CD4-positive, alpha-beta memory T cell (primary cell): ENCODE data around the gene CLDND1. TPM values are rescaled to one million over a fixed set of nuclear protein-coding genes. Genes with fewer than 3 reads are reported as not detected.

Experiments
- CTCF ChIA-PET: fragments of 350-600 bp; sonication (Branson Sonifier 250); formaldehyde crosslinking; loops from one replicate; lab custom pipeline; 2021; ENCODE audit warnings: inconsistent platforms; ENCODE audit not compliant: partially characterized antibody; lab: Charles Lee
- POLR2A ChIA-PET: fragments of 350-600 bp; sonication (Branson Sonifier 250); formaldehyde crosslinking; loops from one replicate; lab custom pipeline; 2021; ENCODE audit not compliant: partially characterized antibody; lab: Charles Lee
- DNase-seq, 5 donors: peaks; one replicate each; pipeline versions ENCODE4 v3.0.0 to v3.0.0-alpha.2; 2020 to 2022; ENCODE audit warnings: mixed read lengths in 1 of 5
- H3K27ac ChIP-seq: one replicate; pipeline ENCODE4 v1.7.0; 2013; ENCODE audit warnings: low read depth, low read length
- H3K27me3 ChIP-seq: 2 replicates; pipeline ENCODE4 v1.7.0; 2013; ENCODE audit warnings: mild to moderate bottlenecking, low read length, moderate library complexity; ENCODE audit not compliant: insufficient read depth
- H3K36me3 ChIP-seq: 2 replicates; pipeline ENCODE4 v1.7.0; 2013; ENCODE audit warnings: mild to moderate bottlenecking, low read length, moderate library complexity; ENCODE audit not compliant: insufficient read depth
- H3K4me1 ChIP-seq: 2 replicates; pipeline ENCODE4 v1.7.0; 2013; ENCODE audit warnings: mild to moderate bottlenecking, low read length, moderate library complexity; ENCODE audit not compliant: insufficient read depth
- H3K4me3 ChIP-seq, 2 donors: one replicate each; pipeline ENCODE4 v1.7.0; 2013; ENCODE audit warnings: low read length in 2 of 2, mild to moderate bottlenecking in 1 of 2
- H3K9me3 ChIP-seq, 2 donors: one replicate each; pipeline ENCODE4 v1.7.0; 2013; ENCODE audit warnings: low read length in 2 of 2, control low read depth in 1 of 2; ENCODE audit not compliant: control insufficient read depth in 1 of 2
- H3K27ac Mint-ChIP-seq, 7 donors: one replicate each; pipeline ENCODE4 v1.8.0; 2020 to 2021; ENCODE audit warnings: mixed read lengths in 7 of 7, mild to moderate bottlenecking in 6 of 7, inconsistent platforms in 3 of 7, moderate library complexity in 3 of 7
- H3K27me3 Mint-ChIP-seq, 2 donors: one replicate each; pipeline ENCODE4 v1.8.0; 2020 to 2021; ENCODE audit warnings: mixed read lengths in 2 of 2
- H3K36me3 Mint-ChIP-seq, 2 donors: one replicate each; pipeline ENCODE4 v1.8.0; 2020 to 2021; ENCODE audit warnings: mixed read lengths in 2 of 2, inconsistent platforms in 1 of 2, mild to moderate bottlenecking in 1 of 2
- H3K4me1 Mint-ChIP-seq, 4 donors: one replicate each; pipeline ENCODE4 v1.8.0; 2020 to 2021; ENCODE audit warnings: mixed read lengths in 4 of 4, mild to moderate bottlenecking in 1 of 4
- H3K4me3 Mint-ChIP-seq, 8 donors: one replicate each; pipeline ENCODE4 v1.8.0; 2020 to 2021; ENCODE audit warnings: mixed read lengths in 8 of 8, mild to moderate bottlenecking in 7 of 8, moderate library complexity in 6 of 8, inconsistent platforms in 3 of 8
- H3K9me3 Mint-ChIP-seq, 8 donors: one replicate each; pipeline ENCODE4 v1.8.0; 2020 to 2021; ENCODE audit warnings: mixed read lengths in 8 of 8, mild to moderate bottlenecking in 5 of 8, inconsistent platforms in 3 of 8, moderate library complexity in 1 of 8
- intact Hi-C: fragments of 100-400 bp; cut with micrococcal nuclease; formaldehyde crosslinking; loops from one replicate; pipeline ENCODE4 v1.15.1; 2023
- polyA plus RNA-seq, 2 donors: library from polyadenylated mRNA; unstranded; fragments of 300-500 nt; fragmentation: Illumina TruSeq; gene quantifications; one replicate each; pipeline ENCODE4 v1.2.3, GENCODE V29; 2021
- total RNA-seq, 2 experiments: library from RNA; stranded (reverse); gene quantifications; one replicate each; pipeline ENCODE4 v1.2.3, GENCODE V29; 2021

The CLDND1 gene
- 100 to 1,000 TPM; 421 to 431 TPM for total RNA-seq
- 100 to 1,000 TPM; 149 to 246 TPM for polyA plus RNA-seq

GRCh38 chr3:98522544-98523281 lies at the start of gene CLDND1:
CLDND1 (minus strand) TSS chr3:98522902; CDS start chr3:98521424, 1,478 bp downstream.
- ChIA-PET POLR2A (interaction anchor here (0.7 to 28.2 kb wide), 19 partner anchors 8 to 1738 kb away, joined by 3 to 680 read pairs (median 6); partner anchors contain the start of genes CPOX, CRYBG3, GPR15 and TBC1D23), CTCF (interaction anchor here (0.7 to 5.6 kb wide), 11 partner anchors 11 to 74 kb away, joined by 3 to 46 read pairs (median 6); no protein-coding TSS in a partner anchor)
- Mint-ChIP-seq H3K4me3 (peak within 1 kb of the TSS; percentile 93 to 100 (median 98)), H3K36me3 (peaks cover 39 to 48% of the 10 kb centered on the region in 2 donors), H3K27ac (peak within 1 kb of the TSS; percentile 86 to 99 (median 97)), H3K27me3 (no peaks in the 10 kb centered on the region), H3K9me3 (peaks cover 0 to 3% (median 0%) of the 10 kb centered on the region in 8 donors), H3K4me1 (peaks cover 39 to 65% (median 52%) of the 10 kb centered on the region in 4 donors)
- Histone ChIP-seq H3K4me3 (peak within 1 kb of the TSS; percentile 85 to 88), H3K27me3 (no peaks in the 10 kb centered on the region), H3K4me1 (peaks cover 55% of the 10 kb centered on the region), H3K36me3 (peaks cover 31% of the 10 kb centered on the region), H3K27ac (peak within 1 kb of the TSS; percentile 97), H3K9me3 (no peaks in the 10 kb centered on the region)
- peak; percentile 93 to 96 (median 94) for DNase-seq
- intact Hi-C loops, result loop anchor here (1.0 to 5.0 kb wide), 9 partner anchors 8 to 1740 kb away; partner anchors contain the start of genes ARL6, CMSS1, CPOX and TBC1D23

DNA sequence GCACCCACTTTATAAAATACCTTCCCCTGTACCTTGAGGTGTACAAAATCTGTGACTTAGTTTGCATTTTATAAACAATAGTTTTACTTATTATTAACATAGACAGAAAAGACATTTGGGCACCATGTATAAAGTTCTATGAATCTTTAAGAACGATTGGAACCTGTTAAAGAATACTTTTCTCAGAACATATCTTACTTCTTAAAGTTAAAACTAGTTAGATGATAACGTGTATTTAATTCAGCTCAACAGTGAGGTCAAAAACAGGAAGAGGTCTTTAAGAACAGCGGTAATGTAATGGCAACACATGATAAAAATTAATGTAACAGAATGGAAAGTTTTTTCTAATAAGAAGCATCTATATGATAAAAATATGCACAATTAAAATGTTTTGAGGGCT lies 45.7 kb upstream of the CLDND1 start:
- peaks cover 54 to 80% (median 67%) of the 10 kb centered on the region in 4 donors for H3K4me1 Mint-ChIP-seq
- ChIA-PET POLR2A (interaction anchor here (0.6 to 20.3 kb wide), 5 partner anchors 14 to 55 kb away, joined by 3 to 680 read pairs (median 163); partner anchors contain the start of genes CLDND1 and GPR15), CTCF (no interaction called here)
- Histone ChIP-seq H3K27me3 (no peaks in the 10 kb centered on the region), H3K9me3 (no peaks in the 10 kb centered on the region), H3K27ac (peak overlapping the region; percentile 92), H3K36me3 (no peaks in the 10 kb centered on the region), H3K4me3 (no peak overlapping the region), H3K4me1 (peaks cover 64% of the 10 kb centered on the region)
- DNase-seq, result no peak
- peaks cover 0 to 3% (median 0%) of the 10 kb centered on the region in 8 donors for H3K9me3 Mint-ChIP-seq
- peak overlapping the region; percentile 89 to 99 (median 94) for H3K27ac Mint-ChIP-seq
- H3K4me3 Mint-ChIP-seq, result peak overlapping the region in 7 of 8 donors; percentile 10 to 79 (median 68)
- no peaks in the 10 kb centered on the region for H3K27me3 Mint-ChIP-seq
- intact Hi-C loops, result loop anchor here (1.0 kb wide), 1 partner anchor 529 kb away; no protein-coding TSS in a partner anchor
- peaks cover 0 to 4% of the 10 kb centered on the region in 2 donors for H3K36me3 Mint-ChIP-seq

GRCh38 chr3:98567666-98568270 lies 45.1 kb upstream of the CLDND1 start:
- Histone ChIP-seq H3K27me3 (no peaks in the 10 kb centered on the region), H3K4me1 (peaks cover 64% of the 10 kb centered on the region), H3K9me3 (no peaks in the 10 kb centered on the region), H3K27ac (peak overlapping the region; percentile 92), H3K4me3 (no peak overlapping the region), H3K36me3 (no peaks in the 10 kb centered on the region)
- Mint-ChIP-seq H3K36me3 (peaks cover 0 to 4% of the 10 kb centered on the region in 2 donors), H3K27me3 (no peaks in the 10 kb centered on the region), H3K9me3 (peaks cover 0 to 3% (median 0%) of the 10 kb centered on the region in 8 donors), H3K4me1 (peaks cover 51 to 80% (median 66%) of the 10 kb centered on the region in 4 donors), H3K27ac (peak overlapping the region; percentile 89 to 99 (median 94)), H3K4me3 (peak overlapping the region; percentile 38 to 84 (median 72))
- peak in 4 of 5 donors; percentile 26 to 46 (median 36) for DNase-seq
- ChIA-PET POLR2A (interaction anchor here (0.6 to 20.3 kb wide), 6 partner anchors 14 to 54 kb away, joined by 3 to 680 read pairs (median 85); partner anchors contain the start of genes CLDND1, CPOX and GPR15), CTCF (no interaction called here)
- intact Hi-C loops, result loop anchor here (1.0 kb wide), 1 partner anchor 528 kb away; no protein-coding TSS in a partner anchor

- Mint-ChIP-seq H3K4me1 (peaks cover 58 to 86% (median 74%) of the 10 kb centered on the region in 4 donors), H3K27ac (peak overlapping the region; percentile 91 to 99 (median 98)), H3K9me3 (peaks cover 0 to 3% (median 0%) of the 10 kb centered on the region in 8 donors), H3K27me3 (no peaks in the 10 kb centered on the region), H3K36me3 (peaks cover 0 to 4% of the 10 kb centered on the region in 2 donors), H3K4me3 (peak overlapping the region in 6 of 8 donors; percentile 12 to 87 (median 64))
- Histone ChIP-seq H3K27ac (peak overlapping the region; percentile 92), H3K9me3 (no peaks in the 10 kb centered on the region), H3K27me3 (no peaks in the 10 kb centered on the region), H3K4me3 (no peak overlapping the region), H3K36me3 (no peaks in the 10 kb centered on the region), H3K4me1 (peaks cover 76% of the 10 kb centered on the region)
- DNase-seq, result no peak
- intact Hi-C loops, result no loop called here
- ChIA-PET POLR2A (interaction anchor here (1.4 to 20.3 kb wide), 8 partner anchors 7 to 110 kb away, joined by 3 to 680 read pairs (median 48); partner anchors contain the start of genes CLDND1, CPOX and GPR15), CTCF (interaction anchor here (1.0 to 6.0 kb wide), 6 partner anchors 7 to 222 kb away, joined by 3 to 52 read pairs (median 16); partner anchors contain the start of genes CLDND1 and CPOX)
These were observed 43.1 kb upstream of the CLDND1 start for GRCh38 chr3:98565843-98566242.

DNA sequence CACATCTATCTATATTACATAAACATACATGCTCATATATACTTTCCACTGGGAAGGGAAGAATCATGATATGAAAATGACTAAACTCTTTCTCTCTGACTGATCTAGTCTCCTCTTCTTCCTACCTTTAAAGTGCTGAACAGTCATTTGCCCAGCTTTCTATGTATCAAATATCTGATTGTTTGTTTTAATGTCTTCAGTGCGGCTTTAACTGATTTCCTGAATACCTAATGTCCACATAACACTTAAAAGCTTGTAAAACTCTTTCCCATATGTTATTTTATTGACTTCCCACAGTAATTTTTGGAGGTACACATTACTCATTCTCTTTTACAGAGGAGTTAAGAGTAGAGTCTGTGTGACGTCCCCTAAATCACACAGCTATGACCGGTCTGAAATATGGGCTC lies 42.5 kb upstream of the CLDND1 start:
- Histone ChIP-seq H3K36me3 (no peaks in the 10 kb centered on the region), H3K9me3 (no peaks in the 10 kb centered on the region), H3K4me1 (peaks cover 81% of the 10 kb centered on the region), H3K27ac (peak overlapping the region; percentile 92), H3K27me3 (no peaks in the 10 kb centered on the region), H3K4me3 (no peak overlapping the region)
- Mint-ChIP-seq H3K27ac (peak overlapping the region; percentile 91 to 99 (median 98)), H3K4me1 (peaks cover 58 to 88% (median 76%) of the 10 kb centered on the region in 4 donors), H3K36me3 (peaks cover 0 to 4% of the 10 kb centered on the region in 2 donors), H3K9me3 (peaks cover 0 to 3% (median 0%) of the 10 kb centered on the region in 8 donors), H3K4me3 (peak overlapping the region in 7 of 8 donors; percentile 23 to 87 (median 66)), H3K27me3 (no peaks in the 10 kb centered on the region)
- POLR2A ChIA-PET, result interaction anchor here (0.6 to 20.3 kb wide), 10 partner anchors 7 to 612 kb away, joined by 3 to 680 read pairs (median 18); partner anchors contain the start of genes CLDND1, CPOX and GPR15
- CTCF ChIA-PET, result interaction anchor here (1.0 to 6.0 kb wide), 9 partner anchors 8 to 222 kb away, joined by 3 to 52 read pairs (median 7); partner anchors contain the start of genes CLDND1 and CPOX
- intact Hi-C loops, result no loop called here
- no peak for DNase-seq

GRCh38 chr3:98564282-98565005 lies 41.7 kb upstream of the CLDND1 start:
- H3K27me3 ChIP-seq, result no peaks in the 10 kb centered on the region
- H3K36me3 ChIP-seq, result no peaks in the 10 kb centered on the region
- ChIA-PET CTCF (interaction anchor here (0.9 to 6.0 kb wide), 12 partner anchors 8 to 221 kb away, joined by 3 to 52 read pairs (median 4); partner anchors contain the start of genes CLDND1 and CPOX), POLR2A (interaction anchor here (0.6 to 20.3 kb wide), 16 partner anchors 8 to 1696 kb away, joined by 3 to 680 read pairs (median 8); partner anchors contain the start of genes CLDND1, CPOX, GPR15 and TBC1D23)
- H3K9me3 ChIP-seq, result no peaks in the 10 kb centered on the region
- H3K4me1 Mint-ChIP-seq, result peaks cover 57 to 87% (median 75%) of the 10 kb centered on the region in 4 donors
- H3K4me3 Mint-ChIP-seq, result peak overlapping the region; percentile 63 to 87 (median 82)
- peak overlapping the region; percentile 91 to 99 (median 98) for H3K27ac Mint-ChIP-seq
- DNase-seq, result peak; percentile 61 to 71 (median 62)
- H3K4me3 ChIP-seq, result no peak overlapping the region
- peaks cover 82% of the 10 kb centered on the region for H3K4me1 ChIP-seq
- H3K27ac ChIP-seq, result peak overlapping the region; percentile 92
- intact Hi-C loops, result loop anchor here (1.0 kb wide), 3 partner anchors 8 to 42 kb away; partner anchors contain the start of genes CLDND1 and CPOX
- no peaks in the 10 kb centered on the region for H3K27me3 Mint-ChIP-seq
- peaks cover 0 to 4% of the 10 kb centered on the region in 2 donors for H3K36me3 Mint-ChIP-seq
- H3K9me3 Mint-ChIP-seq, result peaks cover 0 to 3% (median 0%) of the 10 kb centered on the region in 8 donors
